GM21381 (cell line): ENCODE measurements around the gene PEG3.

Experiments used
- ATAC-seq: cut with Tn5 transposase; IDR thresholded peaks from one replicate; pipeline ENCODE4 v1.9.1; 2021; ENCODE audit warnings: mild to moderate bottlenecking, moderate library complexity; ENCODE audit not compliant: unreplicated experiment

The PEG3 gene

DNA sequence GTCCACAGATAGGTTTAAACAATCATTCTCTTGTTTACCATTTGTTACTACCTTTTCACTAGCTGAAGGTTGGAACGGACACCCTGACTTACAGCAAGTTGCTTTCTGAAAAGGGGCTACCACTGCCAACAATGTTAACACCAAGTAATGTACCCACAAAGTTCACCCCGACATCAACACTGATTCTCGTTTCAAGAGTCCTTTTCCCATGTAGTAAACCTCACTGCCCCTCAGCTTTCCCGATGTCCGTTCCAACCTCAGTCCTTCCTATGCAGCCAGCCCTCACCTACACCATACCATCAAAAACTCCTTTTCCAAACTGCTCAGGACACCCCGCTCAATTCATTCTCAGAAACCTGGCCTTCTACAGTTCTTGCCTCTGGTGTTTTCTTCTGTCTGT lies 29.0 kb downstream of the PEG3 start:
- no peak for ATAC-seq

DNA sequence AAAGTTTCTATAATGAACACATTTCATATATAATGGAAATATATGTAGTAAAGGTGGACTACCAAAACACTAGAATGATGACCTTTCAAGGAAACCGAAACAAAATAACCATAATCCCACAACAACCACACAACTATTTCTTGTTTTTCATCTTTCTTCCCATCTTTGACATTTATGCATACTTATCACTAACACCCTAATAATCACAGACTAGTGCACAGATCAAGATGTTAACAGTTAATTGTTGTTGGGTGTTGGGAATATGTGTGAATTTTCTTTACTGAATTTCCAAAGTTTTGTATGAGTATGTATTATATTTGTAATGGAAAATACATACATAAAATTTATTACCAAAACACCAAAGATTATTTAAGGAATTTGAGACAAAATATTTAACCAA lies 30.3 kb downstream of the PEG3 start:
- ATAC-seq = no peak

- no peak for ATAC-seq
Measured at GRCh38 chr19:56808717-56809392, 31.7 kb downstream of the PEG3 start.

DNA sequence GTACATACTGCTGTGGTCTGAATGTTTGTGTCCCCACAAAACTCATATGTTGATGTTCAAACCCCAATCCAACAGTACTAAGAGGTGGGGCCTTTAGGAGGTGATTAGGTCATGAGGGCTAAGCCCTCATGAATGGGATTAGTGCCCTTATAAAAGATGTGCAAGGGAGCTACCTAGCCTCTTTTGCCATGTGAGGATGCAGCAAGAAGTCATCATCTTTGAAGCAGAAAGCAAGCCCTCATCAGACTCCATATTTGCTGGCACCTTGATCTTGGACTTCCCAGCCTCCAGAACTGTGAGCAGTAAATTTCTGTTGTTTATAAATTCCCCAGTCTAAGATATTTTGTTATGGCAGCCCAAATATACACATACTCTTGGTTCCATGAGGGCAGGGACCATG lies 33.9 kb downstream of the PEG3 start:
- ATAC-seq = no peak
